H1 (cell line): ENCODE data around the gene TECTB. TPM values are rescaled to one million over a fixed set of nuclear protein-coding genes. Genes with fewer than 3 reads are reported as not detected.

Experiments used
- CTCF ChIA-PET: fragments of 300-600 bp; sonication (Branson Sonifier 250); formaldehyde crosslinking; loops from one replicate; lab custom pipeline; 2021; ENCODE audit not compliant: partially characterized antibody; lab: Charles Lee
- POLR2A ChIA-PET: fragments of 300-600 bp; sonication (Branson Sonifier 250); formaldehyde crosslinking; loops from one replicate; lab custom pipeline; 2021; ENCODE audit warnings: inconsistent platforms; ENCODE audit not compliant: partially characterized antibody; lab: Charles Lee
- DNase-seq, 2 experiments: peaks; one replicate each; pipeline versions ENCODE4 v3.0.0 to v3.0.0-alpha.2; 2010 to 2022; ENCODE audit warnings: low spot score in 2 of 2, low read depth in 1 of 2, mixed read lengths in 1 of 2
- FAIRE-seq: peaks from 2 replicates; lab custom pipeline; 2011; peaks lifted over from hg19 to GRCh38; lab: Jason Lieb, UNC
- H2AFZ ChIP-seq: 2 replicates; pipeline ENCODE4 v1.8.1; 2012; ENCODE audit warnings: low read length, inconsistent platforms
- H2AK5ac ChIP-seq: 2 replicates; pipeline ENCODE4 v1.6.1; 2013; ENCODE audit warnings: low read depth, low read length
- H2BK120ac ChIP-seq: replicated peaks from 2 replicates; pipeline ENCODE3; 2013; ENCODE audit warnings: low read depth, low read length, inconsistent platforms
- H2BK12ac ChIP-seq: 2 replicates; pipeline ENCODE4 v1.6.1; 2013; ENCODE audit warnings: low read depth, low read length
- H2BK15ac ChIP-seq: 2 replicates; pipeline ENCODE4 v1.6.1; 2013; ENCODE audit warnings: low read length
- H2BK20ac ChIP-seq: 2 replicates; pipeline ENCODE4 v1.6.1; 2013; ENCODE audit warnings: low read length
- H2BK5ac ChIP-seq: 2 replicates; pipeline ENCODE4 v1.6.1; 2013; ENCODE audit warnings: low read depth, low read length
- H3K14ac ChIP-seq: 2 replicates; pipeline ENCODE4 v1.6.1; 2013; ENCODE audit warnings: inconsistent platforms; ENCODE audit not compliant: insufficient read length
- H3K18ac ChIP-seq: 2 replicates; pipeline ENCODE4 v1.6.1; 2013; ENCODE audit warnings: low read length; ENCODE audit errors: extremely low read depth
- H3K23ac ChIP-seq: 2 replicates; pipeline ENCODE4 v1.6.1; 2013; ENCODE audit warnings: inconsistent platforms; ENCODE audit not compliant: insufficient read length
- H3K23me2 ChIP-seq: 2 replicates; pipeline ENCODE4 v1.6.1; 2013; ENCODE audit warnings: low read depth, low read length
- H3K27ac ChIP-seq: 2 replicates; pipeline ENCODE4 v1.6.1; 2011; ENCODE audit warnings: low read depth, low read length, inconsistent platforms
- H3K27me3 ChIP-seq, 4 experiments: replicated peaks in 1 of 4; 1 replicate in 1 of 4; 2 replicates in 3 of 4; pipeline versions ENCODE4 v1.6.1 to v1.8.1; 2011 to 2013; ENCODE audit warnings: low read length in 3 of 4, mild to moderate bottlenecking in 3 of 4, inconsistent platforms in 2 of 4, mixed read lengths in 2 of 4, moderate library complexity in 1 of 4; ENCODE audit not compliant: control insufficient read depth in 3 of 4, insufficient read depth in 3 of 4; ENCODE audit errors: extremely low read depth in 1 of 4
- H3K36me3 ChIP-seq, 4 experiments: 2 replicates each; pipeline versions ENCODE4 v1.6.1 to v1.8.1; 2011 to 2013; ENCODE audit warnings: mild to moderate bottlenecking in 4 of 4, low read length in 3 of 4, moderate library complexity in 2 of 4, control low read depth in 1 of 4, inconsistent platforms in 1 of 4; ENCODE audit not compliant: insufficient read depth in 4 of 4, control insufficient read depth in 2 of 4
- H3K4ac ChIP-seq: replicated peaks from 2 replicates; pipeline ENCODE3; 2013; ENCODE audit warnings: low read length, low read depth, mixed read lengths, inconsistent platforms; ENCODE audit not compliant: insufficient read length
- H3K4me1 ChIP-seq, 4 experiments: replicated peaks in 1 of 4; 1 replicate in 1 of 4; 2 replicates in 3 of 4; pipeline versions ENCODE4 v1.6.1 to v1.8.1; 2011 to 2013; ENCODE audit warnings: low read length in 3 of 4, inconsistent platforms in 2 of 4, mixed read lengths in 1 of 4; ENCODE audit not compliant: insufficient read depth in 4 of 4, control insufficient read depth in 3 of 4
- H3K4me2 ChIP-seq, 2 experiments: 2 replicates each; pipeline versions ENCODE4 v1.6.1 to v1.8.1; 2011 to 2013; ENCODE audit warnings: low read depth in 2 of 2, low read length in 2 of 2, control low read depth in 1 of 2, inconsistent platforms in 1 of 2, mild to moderate bottlenecking in 1 of 2; ENCODE audit not compliant: insufficient read depth in 1 of 2
- H3K4me3 ChIP-seq, 4 experiments: fragments of 200-600, 300-600 bp in 1 of 4; sonication (generic), shearing (Covaris generic), sonication (Bioruptor Twin) in 1 of 4; 2 replicates each; pipeline versions ENCODE4 v1.5.1 to v1.8.1; 2011 to 2016; ENCODE audit warnings: low read length in 4 of 4, low read depth in 3 of 4, control low read depth in 2 of 4, inconsistent platforms in 2 of 4, mild to moderate bottlenecking in 2 of 4, mixed read lengths in 1 of 4, moderate library complexity in 1 of 4; ENCODE audit not compliant: insufficient read depth in 2 of 4; ENCODE audit errors: extremely low read depth in 1 of 4
- H3K56ac ChIP-seq: replicated peaks from 2 replicates; pipeline ENCODE3; 2013; ENCODE audit warnings: low read depth, mild to moderate bottlenecking, mixed read lengths, low read length, inconsistent platforms; ENCODE audit not compliant: insufficient read length
- H3K79me1 ChIP-seq: 2 replicates; pipeline ENCODE4 v1.6.1; 2013; ENCODE audit warnings: low read depth, low read length, control low read depth
- H3K79me2 ChIP-seq, 2 experiments: 2 replicates each; pipeline versions ENCODE4 v1.6.1 to v1.8.1; 2012 to 2013; ENCODE audit warnings: low read length in 2 of 2, mild to moderate bottlenecking in 2 of 2, inconsistent platforms in 1 of 2; ENCODE audit not compliant: insufficient read depth in 2 of 2, control insufficient read depth in 1 of 2
- H3K9ac ChIP-seq, 4 experiments: replicated peaks in 1 of 4; 1 replicate in 1 of 4; 2 replicates in 3 of 4; pipeline versions ENCODE4 v1.6.1 to v1.8.1; 2011 to 2013; ENCODE audit warnings: low read depth in 3 of 4, low read length in 3 of 4, control low read depth in 2 of 4, mild to moderate bottlenecking in 2 of 4, moderate library complexity in 2 of 4, inconsistent platforms in 1 of 4; ENCODE audit errors: extremely low read depth in 1 of 4
- H3K9me3 ChIP-seq, 2 experiments: 2 replicates each; pipeline versions ENCODE4 v1.6.1 to v1.8.1; 2012 to 2013; ENCODE audit warnings: mild to moderate bottlenecking in 2 of 2, moderate library complexity in 2 of 2, control low read depth in 1 of 2, inconsistent platforms in 1 of 2, low read depth in 1 of 2, low read length in 1 of 2, mixed read lengths in 1 of 2; ENCODE audit not compliant: insufficient read depth in 2 of 2
- H4K20me1 ChIP-seq, 2 experiments: replicated peaks in 1 of 2; 2 replicates each; pipeline versions ENCODE3 to v1.8.1; 2011 to 2013; ENCODE audit warnings: inconsistent platforms in 2 of 2, low read length in 2 of 2, mild to moderate bottlenecking in 1 of 2; ENCODE audit not compliant: insufficient read depth in 2 of 2, control insufficient read depth in 1 of 2
- H4K5ac ChIP-seq: 2 replicates; pipeline ENCODE4 v1.6.1; 2013; ENCODE audit warnings: low read length, low read depth, mixed read lengths, inconsistent platforms; ENCODE audit not compliant: insufficient read length
- H4K8ac ChIP-seq: 2 replicates; pipeline ENCODE4 v1.8.0; 2013; ENCODE audit warnings: mild to moderate bottlenecking, moderate library complexity, low read length, inconsistent platforms; ENCODE audit not compliant: insufficient read depth; ENCODE audit errors: extremely low read depth
- H4K91ac ChIP-seq: replicated peaks from 2 replicates; pipeline ENCODE3; 2013; ENCODE audit warnings: low read length, mixed read lengths, inconsistent platforms; ENCODE audit not compliant: insufficient read length
- CHD1 ChIP-seq: IDR thresholded peaks from 2 replicates; pipeline ENCODE4 v1.6.1; 2012; ENCODE audit warnings: low read depth, low read length, improper control_type of control experiment
- JUN ChIP-seq: IDR thresholded peaks from 2 replicates; pipeline ENCODE4 v1.6.1; 2011; ENCODE audit warnings: low read depth, mild to moderate bottlenecking, improper control_type of control experiment, low read length
- RAD21 ChIP-seq, 2 experiments: IDR thresholded peaks in 1 of 2; conservative IDR thresholded peaks in 1 of 2; 2 replicates each; pipeline ENCODE4 v1.6.1; 2011; ENCODE audit warnings: low read depth in 2 of 2, low read length in 2 of 2, improper control_type of control experiment in 1 of 2, inconsistent platforms in 1 of 2, mild to moderate bottlenecking in 1 of 2, moderate library complexity in 1 of 2
- WGBS, 2 experiments: shearing (Covaris generic) in 1 of 2; methylation state at CpG; one replicate each; pipeline versions ENCODE4 v1.1.6 to v1.1.7; 2013 to 2015; ENCODE audit warnings: low lambda C conversion rate in 2 of 2, mixed read lengths in 2 of 2, inconsistent platforms in 1 of 2, low coverage in 1 of 2, missing lambda C conversion rate in 1 of 2; ENCODE audit not compliant: insufficient replicate concordance in 2 of 2, insufficient coverage in 1 of 2, insufficient read length in 1 of 2; ENCODE audit errors: extremely low coverage in 1 of 2, missing lambda C conversion rate in 1 of 2; 5-methylcytosine and 5-hydroxymethylcytosine counted together
- polyA plus RNA-seq, 7 experiments: library from polyadenylated mRNA; depleted of rRNA in 3 of 7; stranded (reverse) in 5 of 7; unstranded in 2 of 7; fragments of >200 nt in 5 of 7; fragments of 200-250 nt in 2 of 7; gene quantifications; 1 replicate in 5 of 7; 2 replicates in 1 of 7; 4 replicates in 1 of 7; pipeline versions ENCODE4 v1.2.1 to v1.2.3, GENCODE V29; 2011 to 2013; ENCODE audit warnings: missing spikeins in 2 of 7, mixed read lengths in 2 of 7
- total RNA-seq: library from RNA; stranded (reverse); fragmentation: NEBNext Ultra II Directional; extraction: Animal tissue kit (Norgen Biotek cat#: 25700); gene quantifications from 2 replicates; pipeline ENCODE4 v1.2.1, GENCODE V29; 2021
- TF ChIP-seq, protein P1 (sequence below): IDR thresholded peaks from 2 replicates; pipeline ENCODE4 v1.6.1; 2012; ENCODE audit warnings: low read length, inconsistent platforms

Gene TECTB
- total and polyA plus RNA-seq, 2 of the 8 experiments (the other 6 are each of a cell fraction or from before 2014, with no cell fraction given): not detected

DNA sequence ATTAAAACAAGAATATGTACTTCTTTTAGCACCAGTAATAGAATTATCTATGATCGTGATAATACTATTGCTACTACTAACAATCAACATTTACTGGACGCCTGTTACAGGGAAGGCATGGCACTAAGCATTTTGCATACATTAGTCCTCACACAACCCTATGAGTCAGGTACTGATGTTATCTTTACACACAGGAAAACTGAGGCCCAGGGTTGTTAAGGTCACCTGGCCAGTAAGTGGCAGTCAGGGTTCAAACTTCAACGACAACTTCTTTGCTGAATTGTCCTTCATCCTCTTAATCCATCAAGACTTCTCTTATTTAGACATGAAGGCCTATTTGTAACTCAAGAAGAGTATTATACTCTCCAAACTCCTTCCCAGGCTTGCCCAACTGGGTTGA lies 48.8 kb downstream of the TECTB start:
- Histone ChIP-seq H2AFZ (no peak overlapping the region), H4K91ac (no peak overlapping the region), H3K23me2 (no peaks in the 10 kb centered on the region), H2BK120ac (no peak overlapping the region), H3K4me3 (no peak overlapping the region), H3K14ac (no peak overlapping the region), H3K56ac (no peak overlapping the region), H3K27ac (no peak overlapping the region), H2BK12ac (no peak overlapping the region), H3K4me2 (no peak overlapping the region), H3K9ac (no peak overlapping the region), H3K79me1 (no peaks in the 10 kb centered on the region), H4K20me1 (no peaks in the 10 kb centered on the region), H2BK15ac (no peak overlapping the region), H3K23ac (no peak overlapping the region), H3K4me1 (no peaks in the 10 kb centered on the region), H3K27me3 (no peaks in the 10 kb centered on the region), H4K5ac (no peak overlapping the region), H2BK20ac (no peak overlapping the region), H4K8ac (no peak overlapping the region), H3K9me3 (no peaks in the 10 kb centered on the region), H3K36me3 (no peaks in the 10 kb centered on the region), H3K18ac (no peak overlapping the region), H3K4ac (no peak overlapping the region), H2AK5ac (no peak overlapping the region), H3K79me2 (no peaks in the 10 kb centered on the region), H2BK5ac (no peak overlapping the region)
- TF ChIP-seq, protein P1, sequence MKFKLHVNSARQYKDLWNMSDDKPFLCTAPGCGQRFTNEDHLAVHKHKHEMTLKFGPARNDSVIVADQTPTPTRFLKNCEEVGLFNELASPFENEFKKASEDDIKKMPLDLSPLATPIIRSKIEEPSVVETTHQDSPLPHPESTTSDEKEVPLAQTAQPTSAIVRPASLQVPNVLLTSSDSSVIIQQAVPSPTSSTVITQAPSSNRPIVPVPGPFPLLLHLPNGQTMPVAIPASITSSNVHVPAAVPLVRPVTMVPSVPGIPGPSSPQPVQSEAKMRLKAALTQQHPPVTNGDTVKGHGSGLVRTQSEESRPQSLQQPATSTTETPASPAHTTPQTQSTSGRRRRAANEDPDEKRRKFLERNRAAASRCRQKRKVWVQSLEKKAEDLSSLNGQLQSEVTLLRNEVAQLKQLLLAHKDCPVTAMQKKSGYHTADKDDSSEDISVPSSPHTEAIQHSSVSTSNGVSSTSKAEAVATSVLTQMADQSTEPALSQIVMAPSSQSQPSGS: no peak
- TF ChIP-seq CHD1: no peak
- TF ChIP-seq RAD21 (IDR thresholded peaks at IDR 0.05 in 1 of 2, conservative IDR thresholded peaks at IDR 0.05 in 1 of 2; ENCODE audit: low read depth in 2 of 2, low read length in 2 of 2): no peak
- no peak for TF ChIP-seq JUN
- no peak for FAIRE-seq
- ChIA-PET CTCF (interaction anchor here (2.2 kb wide), 1 partner anchor 16 kb away, joined by 6 read pairs; no protein-coding TSS in a partner anchor), POLR2A (no interaction called here)
- 82% methylated on average over 3 of the region's 3 CpGs; no CpG with 5 or more reads in 1 of the 2 experiments for WGBS, 2 experiments
- DNase-seq: no peak
